ENCODE data around the gene LARP1.
A peak's percentile ranks its signal among the peaks of the same experiment; 100 is the strongest.

LARP1 gene

GRCh38 chr5:154712518-154713437 is 42.4 kb upstream of the LARP1 start:
- H3K4me3 ChIP-seq (replicated peaks in 1 of 2; ENCODE audit: low read depth in 2 of 2, low read length in 2 of 2), result no peak overlapping the region
- DNase-seq (ENCODE audit: low read depth in 2 of 2), result peak in 1 of 2 donors; percentile 13
- TF ChIP-seq CTCF (IDR thresholded peaks at IDR 0.05; ENCODE audit: low read depth, low read length), result no peak

GRCh38 chr5:154713615-154714125 is 41.5 kb upstream of the LARP1 start:
- TF ChIP-seq CTCF (IDR thresholded peaks at IDR 0.05; ENCODE audit: low read depth, low read length), result no peak
- H3K4me3 ChIP-seq (replicated peaks in 1 of 2; ENCODE audit: low read depth in 2 of 2, low read length in 2 of 2), result no peak overlapping the region
- peak in 1 of 2 donors; percentile 14 for DNase-seq (ENCODE audit: low read depth in 2 of 2)

- peak; percentile 17 to 64 for DNase-seq (ENCODE audit: low read depth in 2 of 2)
- H3K4me3 ChIP-seq (replicated peaks in 1 of 2; ENCODE audit: low read depth in 2 of 2, low read length in 2 of 2), result no peak overlapping the region
- no peak for TF ChIP-seq CTCF (IDR thresholded peaks at IDR 0.05; ENCODE audit: low read depth, low read length)
Observed at GRCh38 chr5:154714266-154714986, 40.8 kb upstream of the LARP1 start.

- no peak overlapping the region for H3K4me3 ChIP-seq (replicated peaks in 1 of 2; ENCODE audit: low read depth in 2 of 2, low read length in 2 of 2)
- no peak for DNase-seq (ENCODE audit: low read depth in 2 of 2)
- no peak for TF ChIP-seq CTCF (IDR thresholded peaks at IDR 0.05; ENCODE audit: low read depth, low read length)
Observed at GRCh38 chr5:154721481-154722058, 33.6 kb upstream of the LARP1 start.

GRCh38 chr5:154722097-154722496 is 33.1 kb upstream of the LARP1 start:
- DNase-seq (ENCODE audit: low read depth in 2 of 2), result no peak
- no peak overlapping the region for H3K4me3 ChIP-seq (replicated peaks in 1 of 2; ENCODE audit: low read depth in 2 of 2, low read length in 2 of 2)
- TF ChIP-seq CTCF (IDR thresholded peaks at IDR 0.05; ENCODE audit: low read depth, low read length), result no peak

- no peak overlapping the region for H3K4me3 ChIP-seq (replicated peaks in 1 of 2; ENCODE audit: low read depth in 2 of 2, low read length in 2 of 2)
- no peak for TF ChIP-seq CTCF (IDR thresholded peaks at IDR 0.05; ENCODE audit: low read depth, low read length)
Observed at GRCh38 chr5:154722936-154723335, 32.2 kb upstream of the LARP1 start.

More at GRCh38 chr5:154722936-154723335, 32.2 kb upstream of the LARP1 start:
- DNase-seq (ENCODE audit: low read depth in 2 of 2), result no peak
